Right lobe of liver (tissue), 4 donors: ENCODE measurements around the gene RGL1.

Experiments used
- POLR2A ChIP-seq: fragments of 450-650 bp; IDR thresholded peaks from one replicate; pipeline ENCODE4 v1.6.1; 2017; ENCODE audit warnings: antibody characterized with exemption, mild to moderate bottlenecking
- TF ChIP-seq, protein P1 (sequence below), 4 donors: fragments of 200-600 bp in 3 of 4; fragments of 450-650 bp in 1 of 4; IDR thresholded peaks; one replicate each; pipeline versions ENCODE4 v1.5.1 to v1.8.0; 2016 to 2022; ENCODE audit warnings: antibody characterized with exemption in 4 of 4, mild to moderate bottlenecking in 2 of 4
- donor health status: DM: no; HTN: no; CAD: no.
- donor health status: DM: no; HTN: no; CAD: no.
- donor health status: DM: no; HTN: yes; CAD: no.

DNA sequence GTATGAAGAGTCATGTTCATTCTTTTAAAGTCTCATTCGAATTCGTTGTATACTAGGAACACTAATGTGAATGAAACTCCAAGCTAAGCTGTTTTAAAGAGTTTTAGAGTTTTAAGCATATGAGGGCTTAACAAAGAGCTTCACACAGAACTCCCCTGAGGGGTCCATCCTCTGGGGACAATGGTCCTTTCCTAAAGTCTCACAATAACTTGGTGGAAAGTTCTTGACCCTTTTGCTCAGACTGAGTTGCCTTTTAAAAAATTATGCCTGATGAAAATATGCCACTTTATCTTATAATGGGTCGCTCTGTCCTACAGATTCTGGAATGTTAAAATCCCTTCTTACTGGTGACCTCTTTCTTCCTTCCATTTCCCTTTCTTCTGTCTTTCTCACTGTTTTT, 64.3 kb downstream of the RGL1 start:
- TF ChIP-seq, protein P1, sequence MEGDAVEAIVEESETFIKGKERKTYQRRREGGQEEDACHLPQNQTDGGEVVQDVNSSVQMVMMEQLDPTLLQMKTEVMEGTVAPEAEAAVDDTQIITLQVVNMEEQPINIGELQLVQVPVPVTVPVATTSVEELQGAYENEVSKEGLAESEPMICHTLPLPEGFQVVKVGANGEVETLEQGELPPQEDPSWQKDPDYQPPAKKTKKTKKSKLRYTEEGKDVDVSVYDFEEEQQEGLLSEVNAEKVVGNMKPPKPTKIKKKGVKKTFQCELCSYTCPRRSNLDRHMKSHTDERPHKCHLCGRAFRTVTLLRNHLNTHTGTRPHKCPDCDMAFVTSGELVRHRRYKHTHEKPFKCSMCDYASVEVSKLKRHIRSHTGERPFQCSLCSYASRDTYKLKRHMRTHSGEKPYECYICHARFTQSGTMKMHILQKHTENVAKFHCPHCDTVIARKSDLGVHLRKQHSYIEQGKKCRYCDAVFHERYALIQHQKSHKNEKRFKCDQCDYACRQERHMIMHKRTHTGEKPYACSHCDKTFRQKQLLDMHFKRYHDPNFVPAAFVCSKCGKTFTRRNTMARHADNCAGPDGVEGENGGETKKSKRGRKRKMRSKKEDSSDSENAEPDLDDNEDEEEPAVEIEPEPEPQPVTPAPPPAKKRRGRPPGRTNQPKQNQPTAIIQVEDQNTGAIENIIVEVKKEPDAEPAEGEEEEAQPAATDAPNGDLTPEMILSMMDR (IDR thresholded peaks at IDR 0.05), result no peak
- TF ChIP-seq POLR2A, result no peak
